Measurements from ENCODE around the gene SNX8. TPM values are rescaled to one million over a fixed set of nuclear protein-coding genes. Genes with fewer than 3 reads are reported as not detected.
A peak's percentile ranks its signal among the peaks of the same experiment; 100 is the strongest.

The SNX8 gene
- total RNA-seq, 2 experiments from 2014 or later, result 37.1 to 42.4 TPM

DNA sequence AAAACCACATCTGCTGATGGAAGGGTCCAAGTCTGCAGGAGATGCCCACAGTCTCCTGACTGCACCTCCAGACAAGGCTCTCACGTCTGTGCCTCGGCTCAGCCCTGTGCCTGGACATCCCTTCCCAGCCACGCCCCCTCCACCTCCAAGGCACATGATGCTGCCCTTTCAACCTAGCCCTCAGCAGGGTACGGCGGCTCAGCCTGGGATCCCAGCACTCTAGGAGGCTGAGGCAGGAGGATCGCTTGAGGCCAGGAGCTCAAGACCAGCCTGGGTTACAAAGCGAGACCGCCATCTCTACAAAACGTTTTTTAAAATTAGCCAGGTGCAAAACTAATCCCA lies 95.8 kb downstream of the SNX8 start:
- Mint-ChIP-seq H3K4me3 (no peak overlapping the region), H3K4me1 (peaks cover 3% of the 10 kb centered on the region), H3K9me3 (ENCODE audit: low read depth) (no peaks in the 10 kb centered on the region), H3K27ac (no peak overlapping the region), H3K27me3 (no peaks in the 10 kb centered on the region), H3K36me3 (ENCODE audit: low read depth) (peaks cover 33% of the 10 kb centered on the region)
- ATAC-seq, result no peak
- ChIA-PET POLR2A (no interaction called here), CTCF (no interaction called here)
- intact Hi-C loops (cut with DNase I, micrococcal nuclease), result no loop called here
- DNase-seq, result no peak

DNA sequence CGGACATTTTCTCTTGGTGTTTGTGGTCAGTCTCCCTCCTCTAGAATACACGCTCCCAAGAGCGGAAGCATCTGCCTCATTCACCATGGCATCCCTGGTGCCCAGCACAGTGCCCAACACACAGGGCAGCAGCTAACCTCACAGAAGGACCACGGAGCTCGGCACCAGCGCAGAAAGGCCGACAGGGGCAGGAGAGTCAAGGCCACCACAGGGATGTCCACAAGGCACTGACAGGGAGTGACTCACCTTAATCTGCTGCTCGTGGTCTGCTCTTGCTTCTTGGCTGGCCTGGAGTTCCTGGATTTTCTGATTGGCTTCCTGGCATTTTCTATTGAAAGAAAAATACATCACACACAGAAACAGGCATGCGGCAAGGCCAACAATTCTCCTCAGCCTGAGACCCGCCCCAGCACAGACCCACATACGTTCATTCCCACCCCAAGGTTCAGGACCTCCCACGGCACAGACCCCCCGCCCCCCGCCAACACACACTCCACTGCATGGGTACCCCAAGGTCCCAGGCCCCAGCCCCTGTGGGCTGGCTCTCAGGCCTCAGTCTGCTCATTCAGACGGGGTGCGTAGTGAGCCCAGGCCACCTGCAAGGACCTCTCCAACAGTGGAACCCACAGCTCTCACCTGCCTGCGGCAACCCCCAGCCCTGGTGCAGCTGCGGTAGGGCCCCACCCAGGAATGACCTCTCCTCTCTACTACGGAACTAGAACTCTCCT lies 96.4 kb downstream of the SNX8 start:
- peaks cover 3% of the 10 kb centered on the region for H3K4me1 Mint-ChIP-seq
- DNase-seq, result no peak
- H3K36me3 Mint-ChIP-seq (ENCODE audit: low read depth), result peaks cover 34% of the 10 kb centered on the region
- POLR2A ChIA-PET, result no interaction called here
- intact Hi-C loops (cut with DNase I, micrococcal nuclease), result no loop called here
- H3K27me3 Mint-ChIP-seq, result no peaks in the 10 kb centered on the region
- H3K4me3 Mint-ChIP-seq, result no peak overlapping the region
- H3K9me3 Mint-ChIP-seq (ENCODE audit: low read depth), result no peaks in the 10 kb centered on the region
- CTCF ChIA-PET, result no interaction called here
- no peak overlapping the region for H3K27ac Mint-ChIP-seq
- no peak for ATAC-seq

DNA sequence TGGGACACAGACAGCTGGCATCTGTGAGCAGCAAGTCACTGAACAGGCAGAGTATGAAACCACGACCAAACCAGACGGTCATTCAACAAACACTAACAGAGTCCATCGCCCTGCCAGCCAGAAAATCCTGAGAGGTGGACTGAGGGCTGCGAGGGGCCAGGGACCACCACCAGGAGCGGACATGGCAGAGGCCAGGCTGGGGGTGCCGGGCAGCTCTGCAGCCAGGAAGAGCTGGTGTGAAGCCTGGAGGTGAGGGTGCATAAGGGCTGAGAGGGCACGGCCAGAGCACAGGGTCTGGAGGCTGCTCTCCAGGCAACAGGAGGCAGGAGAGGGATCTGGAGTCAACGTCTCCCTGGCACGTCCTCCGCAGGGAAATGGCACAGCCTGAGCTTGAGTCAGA lies 97.0 kb downstream of the SNX8 start:
- Mint-ChIP-seq H3K36me3 (ENCODE audit: low read depth) (peaks cover 40% of the 10 kb centered on the region), H3K4me3 (no peak overlapping the region), H3K4me1 (peaks cover 3% of the 10 kb centered on the region), H3K9me3 (ENCODE audit: low read depth) (no peaks in the 10 kb centered on the region), H3K27ac (no peak overlapping the region), H3K27me3 (no peaks in the 10 kb centered on the region)
- no peak for ATAC-seq
- no peak for DNase-seq
- intact Hi-C loops (cut with DNase I, micrococcal nuclease), result no loop called here
- POLR2A ChIA-PET, result no interaction called here
- CTCF ChIA-PET, result no interaction called here

DNA sequence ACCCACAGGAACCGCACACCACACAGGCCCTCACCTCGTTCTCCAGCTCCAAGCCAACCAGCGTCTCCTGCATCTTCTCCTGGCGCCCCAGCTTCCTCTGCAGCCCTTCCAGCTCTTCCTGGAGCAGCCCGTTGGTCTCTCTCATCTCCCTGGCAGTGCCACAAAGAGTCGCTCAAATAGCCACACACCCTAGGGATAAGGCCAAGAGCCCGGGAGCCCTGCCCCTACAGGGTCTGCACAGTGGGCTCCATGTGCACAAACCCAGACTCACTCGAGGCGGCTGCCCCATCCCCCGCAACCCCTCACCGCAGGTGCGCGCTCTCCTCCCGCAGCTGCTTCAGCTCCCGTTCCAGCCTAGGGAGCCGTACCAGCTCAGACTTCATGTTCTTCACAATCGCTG lies 98.4 kb downstream of the SNX8 start:
- POLR2A ChIA-PET, result no interaction called here
- CTCF ChIA-PET, result no interaction called here
- no peak overlapping the region for H3K4me3 Mint-ChIP-seq
- intact Hi-C loops (cut with DNase I, micrococcal nuclease), result no loop called here
- H3K4me1 Mint-ChIP-seq, result peaks cover 3% of the 10 kb centered on the region
- H3K27ac Mint-ChIP-seq, result no peak overlapping the region
- no peaks in the 10 kb centered on the region for H3K9me3 Mint-ChIP-seq (ENCODE audit: low read depth)
- DNase-seq, result no peak
- ATAC-seq, result no peak
- H3K27me3 Mint-ChIP-seq, result no peaks in the 10 kb centered on the region
- H3K36me3 Mint-ChIP-seq (ENCODE audit: low read depth), result peaks cover 38% of the 10 kb centered on the region

DNA sequence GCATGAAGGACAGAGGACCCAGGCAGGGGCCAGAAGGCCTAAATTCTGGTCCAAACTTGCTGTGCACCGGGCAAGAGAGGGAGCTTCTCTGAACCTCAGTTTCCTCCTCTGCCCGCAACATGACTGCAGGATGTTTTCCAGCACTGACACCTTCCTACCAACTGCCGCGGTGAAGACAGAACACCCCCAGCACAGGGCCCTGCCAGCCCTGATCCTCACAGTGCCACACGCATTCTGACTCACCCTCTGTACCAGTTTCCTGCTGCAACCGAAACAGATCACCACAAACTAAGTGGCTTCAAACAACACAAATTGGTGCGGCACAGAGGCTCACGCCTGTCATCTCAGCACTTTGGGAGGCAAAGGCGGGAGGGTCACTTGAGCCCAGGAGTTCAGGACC lies 99.6 kb downstream of the SNX8 start:
- CTCF ChIA-PET, result no interaction called here
- Mint-ChIP-seq H3K9me3 (ENCODE audit: low read depth) (no peaks in the 10 kb centered on the region), H3K27ac (no peak overlapping the region), H3K27me3 (no peaks in the 10 kb centered on the region), H3K4me1 (peaks cover 6% of the 10 kb centered on the region), H3K4me3 (no peak overlapping the region), H3K36me3 (ENCODE audit: low read depth) (peaks cover 40% of the 10 kb centered on the region)
- intact Hi-C loops (cut with DNase I, micrococcal nuclease), result no loop called here
- ATAC-seq (peak; percentile 84), DNase-seq (peak; percentile 48)
- POLR2A ChIA-PET, result no interaction called here

DNA sequence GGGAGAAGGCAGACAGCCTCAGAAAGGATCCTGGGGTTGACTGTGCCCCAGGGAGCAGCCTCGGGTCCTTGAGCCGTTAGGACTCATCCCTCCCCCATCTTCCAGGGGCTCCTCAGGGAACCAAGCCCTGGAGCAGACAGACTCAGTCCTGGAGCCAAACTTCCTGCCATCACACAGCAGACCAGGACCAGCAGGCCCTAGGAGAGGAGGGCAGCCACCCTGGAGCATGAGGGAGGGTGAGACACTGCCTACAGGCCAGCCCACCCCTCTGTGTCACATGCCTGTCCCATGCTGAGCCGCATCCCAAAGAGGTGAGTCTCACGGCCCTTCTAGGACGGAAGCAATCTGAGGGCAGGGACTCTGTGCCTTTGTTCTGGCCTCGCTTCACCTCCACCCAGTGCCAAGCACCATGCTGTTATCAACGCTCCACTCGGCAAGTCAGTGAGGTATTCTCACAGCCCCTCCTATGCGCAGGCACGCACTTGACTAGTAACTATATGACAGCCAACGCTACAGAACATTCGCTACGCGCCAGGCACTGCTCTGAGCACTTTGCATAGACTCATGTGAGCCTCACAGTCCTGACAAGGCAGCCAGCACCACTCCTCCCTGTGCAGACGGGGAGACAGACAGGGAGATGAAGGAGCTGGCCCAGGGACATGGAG lies 100.6 kb downstream of the SNX8 start:
- CTCF ChIA-PET, result no interaction called here
- POLR2A ChIA-PET, result no interaction called here
- Mint-ChIP-seq H3K27me3 (no peaks in the 10 kb centered on the region), H3K9me3 (ENCODE audit: low read depth) (no peaks in the 10 kb centered on the region), H3K36me3 (ENCODE audit: low read depth) (peaks cover 40% of the 10 kb centered on the region), H3K4me3 (no peak overlapping the region), H3K4me1 (peaks cover 6% of the 10 kb centered on the region), H3K27ac (no peak overlapping the region)
- intact Hi-C loops (cut with DNase I, micrococcal nuclease), result no loop called here
- no peak for ATAC-seq
- no peak for DNase-seq

DNA sequence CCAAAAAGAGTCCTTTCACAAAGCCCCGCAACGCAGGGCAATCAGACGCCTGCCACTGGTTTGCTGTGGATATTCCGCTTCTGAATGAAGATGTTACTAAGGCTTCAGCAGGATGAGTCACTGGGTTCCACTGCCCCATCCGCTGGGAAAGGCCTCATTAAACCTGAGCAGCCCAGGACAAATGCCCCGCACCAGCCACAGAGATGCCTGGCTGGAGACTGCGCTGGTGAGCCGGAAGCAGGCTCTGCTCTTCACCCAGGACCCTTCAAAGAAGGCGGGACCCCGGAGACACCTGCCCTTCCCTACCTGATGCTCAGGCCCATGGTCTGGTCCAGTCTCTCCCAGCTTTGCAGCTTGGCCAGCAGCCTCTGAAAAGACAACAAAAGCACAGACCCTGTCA lies 101.3 kb downstream of the SNX8 start:
- ATAC-seq, result no peak
- CTCF ChIA-PET, result no interaction called here
- peaks cover 6% of the 10 kb centered on the region for H3K4me1 Mint-ChIP-seq
- no peak for DNase-seq
- intact Hi-C loops (cut with DNase I, micrococcal nuclease), result no loop called here
- POLR2A ChIA-PET, result no interaction called here
- H3K36me3 Mint-ChIP-seq (ENCODE audit: low read depth), result peaks cover 38% of the 10 kb centered on the region
- H3K27ac Mint-ChIP-seq, result no peak overlapping the region
- no peaks in the 10 kb centered on the region for H3K9me3 Mint-ChIP-seq (ENCODE audit: low read depth)
- H3K27me3 Mint-ChIP-seq, result no peaks in the 10 kb centered on the region
- no peak overlapping the region for H3K4me3 Mint-ChIP-seq

DNA sequence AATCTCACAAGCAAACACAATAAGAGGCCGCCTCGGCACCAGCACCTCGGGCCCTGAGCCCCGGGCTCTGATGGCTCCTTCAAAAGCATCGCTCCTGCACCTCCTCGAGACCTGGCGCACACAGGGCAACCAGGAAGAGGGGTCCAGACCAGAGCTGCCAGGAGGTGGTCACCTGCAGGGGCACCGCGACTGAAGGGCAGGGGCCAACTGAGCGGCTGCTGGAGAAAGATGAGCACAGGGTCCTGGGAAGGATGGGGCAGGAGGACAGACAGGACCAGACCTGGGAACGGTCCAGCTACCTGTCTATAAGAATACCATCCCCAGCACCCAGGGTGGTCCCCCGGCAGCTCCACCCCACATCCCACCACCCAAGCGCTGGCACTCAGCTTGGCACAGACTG lies 102.3 kb downstream of the SNX8 start:
- CTCF ChIA-PET, result interaction anchor here (0.6 kb wide), 1 partner anchor 440 kb away, joined by 3 read pairs; no protein-coding TSS in a partner anchor
- no peak for DNase-seq
- ATAC-seq, result no peak
- H3K36me3 Mint-ChIP-seq (ENCODE audit: low read depth), result peaks cover 32% of the 10 kb centered on the region
- no peaks in the 10 kb centered on the region for H3K27me3 Mint-ChIP-seq
- H3K4me1 Mint-ChIP-seq, result peaks cover 6% of the 10 kb centered on the region
- H3K27ac Mint-ChIP-seq, result no peak overlapping the region
- no peaks in the 10 kb centered on the region for H3K9me3 Mint-ChIP-seq (ENCODE audit: low read depth)
- no peak overlapping the region for H3K4me3 Mint-ChIP-seq
- POLR2A ChIA-PET, result no interaction called here
- intact Hi-C loops (cut with DNase I, micrococcal nuclease), result no loop called here

DNA sequence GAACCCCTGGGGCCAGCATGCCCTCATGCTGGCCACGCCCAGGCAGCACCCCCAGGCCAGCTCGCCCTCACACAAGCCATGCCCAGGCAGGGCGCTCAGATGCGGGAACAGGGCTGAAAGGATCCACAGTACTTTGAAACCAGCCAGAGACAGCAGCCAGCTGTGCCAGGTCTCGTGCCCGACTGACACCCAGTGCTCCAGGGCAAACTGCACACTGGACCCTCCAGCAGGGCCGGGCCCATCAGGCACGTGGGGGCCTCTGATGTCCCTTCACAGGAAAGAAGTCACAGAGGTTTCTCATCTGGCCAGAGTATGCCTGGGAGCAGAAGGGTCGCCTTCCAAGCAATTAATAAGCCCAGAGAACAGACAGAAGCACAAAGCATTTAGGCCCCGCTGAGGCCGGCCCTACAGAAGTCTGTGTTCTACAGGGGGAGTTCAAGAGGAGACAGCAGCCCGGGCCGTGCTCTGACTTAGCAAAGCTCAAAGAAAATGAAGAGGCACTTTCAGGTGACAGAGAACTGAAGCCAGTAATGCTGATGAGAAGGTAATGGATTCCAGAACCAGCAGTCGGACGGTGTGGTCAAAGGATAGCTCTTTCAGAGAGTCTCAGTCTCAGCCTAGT lies 102.9 kb downstream of the SNX8 start:
- Mint-ChIP-seq H3K36me3 (ENCODE audit: low read depth) (peaks cover 29% of the 10 kb centered on the region), H3K27ac (no peak overlapping the region), H3K9me3 (ENCODE audit: low read depth) (no peaks in the 10 kb centered on the region), H3K27me3 (no peaks in the 10 kb centered on the region), H3K4me3 (no peak overlapping the region), H3K4me1 (peaks cover 6% of the 10 kb centered on the region)
- ChIA-PET POLR2A (no interaction called here), CTCF (interaction anchor here (0.7 kb wide), 1 partner anchor 182 kb away, joined by 3 read pairs; no protein-coding TSS in a partner anchor)
- DNase-seq (no peak), ATAC-seq (no peak)
- intact Hi-C loops (cut with DNase I, micrococcal nuclease), result no loop called here

DNA sequence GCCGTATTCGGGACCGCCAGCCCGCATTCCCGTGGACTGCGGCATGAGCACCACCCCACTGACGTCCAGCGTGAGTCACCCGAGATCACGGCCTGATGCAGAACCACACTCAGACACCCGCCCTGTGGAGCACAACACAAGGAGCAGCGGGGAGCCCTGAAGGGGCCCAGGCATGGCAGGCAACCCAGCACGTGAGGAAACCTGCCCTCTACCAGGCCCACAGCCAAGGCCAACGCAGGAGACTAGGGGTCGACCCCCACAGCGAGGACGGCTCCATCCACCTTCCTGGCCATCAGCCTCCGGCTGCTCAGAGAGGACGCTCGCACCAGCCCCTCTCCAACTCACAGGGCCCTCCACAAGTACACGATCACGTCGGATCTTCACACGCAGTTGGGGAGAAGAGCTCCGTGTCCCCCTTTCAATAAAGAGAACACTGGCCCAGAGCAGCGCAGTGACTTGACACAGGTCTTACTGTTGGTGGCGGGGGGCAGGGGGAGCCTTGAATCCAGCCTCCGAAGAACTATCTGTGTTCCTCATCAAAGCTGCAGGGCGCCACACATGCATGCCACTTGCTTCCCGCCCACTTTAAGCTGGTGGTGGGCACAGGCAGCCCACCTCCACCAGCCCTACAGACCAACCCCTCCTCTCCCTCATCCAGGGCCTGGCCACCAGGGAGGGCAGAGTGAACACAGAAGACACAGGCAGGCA lies 103.5 kb downstream of the SNX8 start:
- Mint-ChIP-seq H3K9me3 (ENCODE audit: low read depth) (no peaks in the 10 kb centered on the region), H3K27ac (no peak overlapping the region), H3K27me3 (no peaks in the 10 kb centered on the region), H3K36me3 (ENCODE audit: low read depth) (peaks cover 23% of the 10 kb centered on the region), H3K4me1 (peaks cover 6% of the 10 kb centered on the region), H3K4me3 (no peak overlapping the region)
- ATAC-seq (no peak), DNase-seq (no peak)
- intact Hi-C loops (cut with DNase I, micrococcal nuclease), result no loop called here
- ChIA-PET POLR2A (no interaction called here), CTCF (interaction anchor here (0.7 kb wide), 1 partner anchor 181 kb away, joined by 3 read pairs; no protein-coding TSS in a partner anchor)

DNA sequence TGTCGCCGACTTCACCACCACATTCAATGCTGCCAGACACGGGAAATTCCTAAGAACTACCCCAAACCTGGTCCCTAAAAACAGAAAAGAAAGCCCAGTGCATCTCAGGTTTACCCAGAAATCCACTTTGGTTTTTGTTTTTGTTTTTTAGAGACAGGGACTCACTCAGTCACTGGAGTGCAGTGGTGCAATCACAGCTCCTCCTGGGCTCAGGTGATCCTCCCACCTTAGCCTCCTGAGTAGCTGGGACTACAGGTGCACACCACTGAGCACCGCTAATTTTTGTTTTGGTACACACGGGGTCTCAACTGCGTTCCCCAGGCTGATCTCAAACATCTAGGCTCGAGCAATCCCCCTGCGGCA lies 104.3 kb downstream of the SNX8 start:
- H3K27me3 Mint-ChIP-seq, result no peaks in the 10 kb centered on the region
- H3K4me3 Mint-ChIP-seq, result no peak overlapping the region
- DNase-seq (no peak), ATAC-seq (no peak)
- ChIA-PET POLR2A (no interaction called here), CTCF (interaction anchor here (0.6 kb wide), 1 partner anchor 655 kb away, joined by 4 read pairs; no protein-coding TSS in a partner anchor)
- peaks cover 6% of the 10 kb centered on the region for H3K4me1 Mint-ChIP-seq
- H3K27ac Mint-ChIP-seq, result no peak overlapping the region
- peaks cover 19% of the 10 kb centered on the region for H3K36me3 Mint-ChIP-seq (ENCODE audit: low read depth)
- H3K9me3 Mint-ChIP-seq (ENCODE audit: low read depth), result no peaks in the 10 kb centered on the region
- intact Hi-C loops (cut with DNase I, micrococcal nuclease), result loop anchor here in 1 of 2 experiments (1.0 to 5.0 kb wide), 3 partner anchors 108 to 631 kb away; no protein-coding TSS in a partner anchor
